Measurements from ENCODE around the gene LCOR. TPM values are rescaled to one million over a fixed set of nuclear protein-coding genes. Genes with fewer than 3 reads are reported as not detected.

LCOR gene
- total RNA-seq, 4 donors from 2014 or later: 9.2 to 20.0 (median 14.6) TPM

DNA sequence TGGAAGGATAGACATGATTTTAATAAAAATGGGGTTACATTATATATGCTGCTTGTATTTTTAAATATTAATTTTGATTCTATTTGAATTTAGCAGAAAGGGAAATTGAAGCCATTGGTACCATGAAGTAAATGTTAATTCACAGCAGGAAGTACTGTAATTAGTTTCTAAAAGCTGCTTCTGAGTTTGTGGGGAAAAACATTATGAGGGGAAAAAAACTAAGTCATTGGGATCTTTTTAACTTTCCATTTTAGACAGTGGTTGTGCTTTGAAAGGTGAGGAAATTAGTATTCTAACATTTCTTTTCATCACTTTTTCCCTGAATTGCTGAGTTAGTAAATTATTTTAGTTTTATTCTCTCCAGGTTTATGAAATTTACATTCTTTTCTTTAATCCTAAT is 41.0 kb downstream of the LCOR start:
- in situ Hi-C loops (cut with MboI; ENCODE audit: low sequenced_read_pairs in 4 of 4): no loop called here
- intact Hi-C loops (cut with DNase I; ENCODE audit: low total_unique reads): no loop called here
- Histone ChIP-seq H3K4me1 (peaks cover 12 to 17% of the 10 kb centered on the region in 2 donors), H3K36me3 (no peaks in the 10 kb centered on the region), H3K9me3 (no peaks in the 10 kb centered on the region), H3K4me3 (no peak overlapping the region), H3K27me3 (no peaks in the 10 kb centered on the region), H3K27ac (no peak overlapping the region)
- no peak for DNase-seq
- ATAC-seq: no peak
- TF ChIP-seq POLR2A (IDR thresholded peaks at IDR 0.05): no peak
- TF ChIP-seq, protein P1, sequence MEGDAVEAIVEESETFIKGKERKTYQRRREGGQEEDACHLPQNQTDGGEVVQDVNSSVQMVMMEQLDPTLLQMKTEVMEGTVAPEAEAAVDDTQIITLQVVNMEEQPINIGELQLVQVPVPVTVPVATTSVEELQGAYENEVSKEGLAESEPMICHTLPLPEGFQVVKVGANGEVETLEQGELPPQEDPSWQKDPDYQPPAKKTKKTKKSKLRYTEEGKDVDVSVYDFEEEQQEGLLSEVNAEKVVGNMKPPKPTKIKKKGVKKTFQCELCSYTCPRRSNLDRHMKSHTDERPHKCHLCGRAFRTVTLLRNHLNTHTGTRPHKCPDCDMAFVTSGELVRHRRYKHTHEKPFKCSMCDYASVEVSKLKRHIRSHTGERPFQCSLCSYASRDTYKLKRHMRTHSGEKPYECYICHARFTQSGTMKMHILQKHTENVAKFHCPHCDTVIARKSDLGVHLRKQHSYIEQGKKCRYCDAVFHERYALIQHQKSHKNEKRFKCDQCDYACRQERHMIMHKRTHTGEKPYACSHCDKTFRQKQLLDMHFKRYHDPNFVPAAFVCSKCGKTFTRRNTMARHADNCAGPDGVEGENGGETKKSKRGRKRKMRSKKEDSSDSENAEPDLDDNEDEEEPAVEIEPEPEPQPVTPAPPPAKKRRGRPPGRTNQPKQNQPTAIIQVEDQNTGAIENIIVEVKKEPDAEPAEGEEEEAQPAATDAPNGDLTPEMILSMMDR (IDR thresholded peaks at IDR 0.05 in 4 of 5, conservative IDR thresholded peaks at IDR 0.05 in 1 of 5): no peak

DNA sequence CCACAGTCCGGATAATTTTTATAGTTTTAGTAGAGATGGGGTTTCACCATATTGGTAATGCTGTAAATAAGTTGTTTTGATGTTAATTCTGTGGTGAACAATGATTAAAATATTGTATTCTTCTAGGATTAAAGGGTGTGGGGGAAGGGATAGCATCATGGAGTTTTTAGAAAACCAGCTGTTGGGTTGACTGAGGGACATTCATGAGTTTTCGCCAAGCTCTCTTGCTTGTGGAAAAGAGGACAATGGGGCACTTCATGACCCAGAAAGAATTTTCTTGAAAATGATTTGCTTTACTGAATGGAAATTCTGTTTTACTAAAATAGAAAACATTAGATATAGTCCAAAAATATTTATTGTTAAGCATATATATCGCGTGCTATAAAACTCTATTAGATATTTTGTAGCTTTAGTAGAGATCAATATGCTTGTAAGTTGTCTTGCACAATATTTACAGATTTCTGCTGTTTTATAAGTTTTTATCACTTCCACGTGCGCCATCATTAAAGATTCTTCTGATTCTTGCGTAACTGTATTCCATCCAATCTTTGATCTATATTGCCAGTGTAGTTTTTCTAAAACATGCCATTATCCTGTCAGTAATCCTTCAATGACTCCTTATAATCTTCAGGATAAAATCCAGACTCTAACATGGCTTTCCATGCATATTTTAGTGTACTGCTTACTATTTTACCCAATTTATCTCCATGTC is 41.8 kb downstream of the LCOR start:
- ATAC-seq (no peak), DNase-seq (no peak)
- Histone ChIP-seq H3K4me1 (peaks cover 12 to 19% of the 10 kb centered on the region in 2 donors), H3K9me3 (no peaks in the 10 kb centered on the region), H3K36me3 (no peaks in the 10 kb centered on the region), H3K4me3 (no peak overlapping the region), H3K27ac (no peak overlapping the region), H3K27me3 (no peaks in the 10 kb centered on the region)
- intact Hi-C loops (cut with DNase I; ENCODE audit: low total_unique reads): no loop called here
- TF ChIP-seq, protein P1 (IDR thresholded peaks at IDR 0.05 in 4 of 5, conservative IDR thresholded peaks at IDR 0.05 in 1 of 5): no peak
- no peak for TF ChIP-seq POLR2A (IDR thresholded peaks at IDR 0.05)
- in situ Hi-C loops (cut with MboI; ENCODE audit: low sequenced_read_pairs in 4 of 4): no loop called here

DNA sequence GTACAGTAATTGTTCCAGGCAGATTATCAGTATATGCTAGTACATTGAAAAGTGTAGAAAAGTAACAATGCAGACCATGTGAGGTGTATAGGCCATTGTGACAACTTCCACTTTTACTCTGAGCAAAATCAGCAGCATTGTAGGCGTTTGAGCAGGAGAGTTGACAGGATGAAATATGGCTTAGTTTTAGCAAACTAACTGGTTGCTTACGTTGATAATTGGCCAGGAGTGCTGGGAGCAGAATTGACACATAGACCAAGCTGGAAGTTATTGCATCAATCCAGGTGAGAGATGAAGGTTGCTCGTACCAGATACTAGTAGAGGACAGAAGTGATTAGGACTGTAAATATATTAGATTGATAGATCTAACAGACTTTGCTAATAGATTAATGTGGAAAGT is 46.0 kb downstream of the LCOR start:
- peaks cover 37 to 40% of the 10 kb centered on the region in 2 donors for H3K4me1 ChIP-seq
- no peak for ATAC-seq
- intact Hi-C loops (cut with DNase I; ENCODE audit: low total_unique reads): no loop called here

DNA sequence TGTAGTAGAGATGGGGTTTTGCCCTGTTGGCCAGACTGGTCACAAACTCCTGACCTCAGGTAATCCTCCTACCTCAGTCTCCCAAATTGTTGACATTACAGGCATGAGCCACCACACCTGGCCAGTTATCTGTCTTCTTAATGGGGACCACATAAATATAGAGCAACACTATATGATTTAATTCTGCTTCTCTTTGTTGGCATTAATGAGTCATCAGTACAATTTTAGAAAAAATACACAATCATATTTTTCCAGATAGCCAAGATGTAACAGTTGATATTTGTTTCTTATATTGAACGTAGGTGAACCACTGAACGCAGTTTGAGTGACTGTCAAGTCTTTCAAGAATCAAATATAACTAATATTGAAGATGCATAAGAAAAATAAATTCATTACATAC is 48.5 kb downstream of the LCOR start:
- ATAC-seq (no peak), DNase-seq (no peak)
- H3K4me3 ChIP-seq: no peak overlapping the region
- no peaks in the 10 kb centered on the region for H3K9me3 ChIP-seq
- no peaks in the 10 kb centered on the region for H3K36me3 ChIP-seq
- in situ Hi-C loops (cut with MboI; ENCODE audit: low sequenced_read_pairs in 4 of 4): no loop called here
- intact Hi-C loops (cut with DNase I; ENCODE audit: low total_unique reads): no loop called here
- H3K27me3 ChIP-seq: no peaks in the 10 kb centered on the region
- H3K4me1 ChIP-seq: peaks cover 39 to 42% of the 10 kb centered on the region in 2 donors
- H3K27ac ChIP-seq: peak overlapping the region in 2 of 4 donors; percentile 4 to 6
- TF ChIP-seq POLR2A (IDR thresholded peaks at IDR 0.05): no peak
- TF ChIP-seq, protein P1 (IDR thresholded peaks at IDR 0.05 in 4 of 5, conservative IDR thresholded peaks at IDR 0.05 in 1 of 5): no peak

More for the DNA sequence above, 46.0 kb downstream of the LCOR start:
- H3K27ac ChIP-seq: peak overlapping the region in 1 of 4 donors; percentile 24
- no peak for DNase-seq
- no peak for TF ChIP-seq POLR2A (IDR thresholded peaks at IDR 0.05)
- TF ChIP-seq, protein P1 (IDR thresholded peaks at IDR 0.05 in 4 of 5, conservative IDR thresholded peaks at IDR 0.05 in 1 of 5): no peak
- H3K27me3 ChIP-seq: no peaks in the 10 kb centered on the region
- no peaks in the 10 kb centered on the region for H3K9me3 ChIP-seq
- no peaks in the 10 kb centered on the region for H3K36me3 ChIP-seq
- no peak overlapping the region for H3K4me3 ChIP-seq
- in situ Hi-C loops (cut with MboI; ENCODE audit: low sequenced_read_pairs in 4 of 4): no loop called here
